ENCODE results near the gene ARAP2. TPM values are rescaled to one million over a fixed set of nuclear protein-coding genes. Genes with fewer than 3 reads are reported as not detected.

ARAP2 gene
- total RNA-seq, 4 donors from 2014 or later = 82.8 to 136 (median 105) TPM

GRCh38 chr4:36227913-36228312 is 16.4 kb downstream of the ARAP2 start:
- intact Hi-C loops (cut with DNase I; ENCODE audit: low total_unique reads) = no loop called here
- no peak for TF ChIP-seq CTCF (IDR thresholded peaks at IDR 0.05)
- TF ChIP-seq POLR2A (IDR thresholded peaks at IDR 0.05) = no peak
- WGBS, 2 donors = 77 to 79% methylated on average over 5 of the region's 5 CpGs
- no peak overlapping the region for H3K4me3 ChIP-seq (ENCODE audit: low read depth, poor library complexity, severe bottlenecking)
- no peak for DNase-seq (ENCODE audit: low spot score in 2 of 2)

- TF ChIP-seq POLR2A (IDR thresholded peaks at IDR 0.05) = no peak
- no peak for TF ChIP-seq CTCF (IDR thresholded peaks at IDR 0.05)
- intact Hi-C loops (cut with DNase I; ENCODE audit: low total_unique reads) = no loop called here
- H3K4me3 ChIP-seq (ENCODE audit: low read depth, poor library complexity, severe bottlenecking) = no peak overlapping the region
- no peak for DNase-seq (ENCODE audit: low spot score in 2 of 2)
- WGBS, 2 donors = 50 to 64% methylated on average over 2 of the region's 2 CpGs
These were observed 17.7 kb downstream of the ARAP2 start for GRCh38 chr4:36226430-36227227.

- no peak for DNase-seq (ENCODE audit: low spot score in 2 of 2)
- WGBS, 2 donors = 53 to 61% methylated on average over 2 of the region's 2 CpGs
- H3K4me3 ChIP-seq (ENCODE audit: low read depth, poor library complexity, severe bottlenecking) = no peak overlapping the region
- intact Hi-C loops (cut with DNase I; ENCODE audit: low total_unique reads) = no loop called here
- TF ChIP-seq CTCF (IDR thresholded peaks at IDR 0.05) = no peak
- TF ChIP-seq POLR2A (IDR thresholded peaks at IDR 0.05) = no peak
These were observed 19.1 kb downstream of the ARAP2 start for GRCh38 chr4:36224972-36225903.

GRCh38 chr4:36222702-36223101 is 21.6 kb downstream of the ARAP2 start:
- TF ChIP-seq CTCF (IDR thresholded peaks at IDR 0.05) (no peak), POLR2A (IDR thresholded peaks at IDR 0.05) (no peak)
- no peak for DNase-seq (ENCODE audit: low spot score in 2 of 2)
- 90 to 96% methylated on average over 1 of the region's 1 CpG for WGBS, 2 donors
- intact Hi-C loops (cut with DNase I; ENCODE audit: low total_unique reads) = no loop called here
- no peak overlapping the region for H3K4me3 ChIP-seq (ENCODE audit: low read depth, poor library complexity, severe bottlenecking)

GRCh38 chr4:36220776-36221175 is 23.5 kb downstream of the ARAP2 start:
- TF ChIP-seq POLR2A (IDR thresholded peaks at IDR 0.05) (no peak), CTCF (IDR thresholded peaks at IDR 0.05) (no peak)
- 90% methylated on average over 3 of the region's 3 CpGs for WGBS, 2 donors
- no peak for DNase-seq (ENCODE audit: low spot score in 2 of 2)
- H3K4me3 ChIP-seq (ENCODE audit: low read depth, poor library complexity, severe bottlenecking) = no peak overlapping the region
- intact Hi-C loops (cut with DNase I; ENCODE audit: low total_unique reads) = no loop called here

Data from lower leg skin (tissue), 4 donors.